Upper lobe of left lung (tissue), 4 donors: ENCODE measurements around the gene C4B.

ENCODE experiments used
- CTCF ChIP-seq, 6 experiments: fragments of 450-650 bp in 4 of 6; fragments of 200-600 bp in 2 of 6; sonication (generic) in 2 of 6; IDR thresholded peaks; one replicate each; pipeline ENCODE4 v1.5.1; 2016 to 2019; ENCODE audit warnings: antibody characterized with exemption in 6 of 6
- EP300 ChIP-seq, 4 donors: sonication (generic); formaldehyde crosslinking; IDR thresholded peaks; one replicate each; pipeline ENCODE4 v1.5.1; 2017; ENCODE audit warnings: antibody characterized with exemption in 4 of 4, control low read depth in 2 of 4

DNA sequence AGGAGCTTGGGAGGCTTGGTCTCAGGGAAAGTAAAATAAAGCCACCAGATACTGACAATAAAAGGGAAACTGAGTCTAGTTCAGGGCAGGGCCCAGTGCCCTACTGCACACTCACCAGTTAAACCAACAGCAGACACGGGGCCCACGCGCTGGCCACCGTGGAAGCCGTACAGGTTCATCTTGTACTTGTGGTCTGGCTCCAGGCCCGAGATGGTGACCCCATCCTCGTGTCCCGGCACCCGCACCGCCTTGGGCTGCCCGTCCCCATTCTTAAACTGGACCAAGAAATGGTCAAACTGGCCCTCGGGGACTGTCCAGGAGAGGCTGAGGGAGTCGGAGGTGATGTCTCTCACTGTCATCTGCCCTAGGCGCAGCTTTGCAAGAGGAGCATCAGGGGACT is 50.1 kb downstream of the C4B start:
- no peak for TF ChIP-seq CTCF (IDR thresholded peaks at IDR 0.05)
- no peak for TF ChIP-seq EP300 (IDR thresholded peaks at IDR 0.05)
